Fibroblast of lung (primary cell): ENCODE data around the gene CFAP58.

Experiments
- CTCF ChIP-seq, 2 donors: IDR thresholded peaks in 1 of 2; conservative IDR thresholded peaks in 1 of 2; 1 replicate in 1 of 2; 2 replicates in 1 of 2; pipeline ENCODE4 v1.5.1; 2011 to 2012; ENCODE audit warnings: low read length in 2 of 2, control low read depth in 1 of 2, inconsistent platforms in 1 of 2, low read depth in 1 of 2, mild to moderate bottlenecking in 1 of 2
- EZH2 ChIP-seq: IDR thresholded peaks from 2 replicates; pipeline ENCODE4 v1.5.1; 2012; ENCODE audit warnings: low read length, control low read depth, mild to moderate bottlenecking; ENCODE audit errors: missing control alignments

GRCh38 chr10:104427989-104428388 is 74.4 kb downstream of the CFAP58 start:
- TF ChIP-seq CTCF (conservative IDR thresholded peaks at IDR 0.05 in 1 of 2, IDR thresholded peaks at IDR 0.05 in 1 of 2; ENCODE audit: low read depth in 1 of 2, low read length in 2 of 2): no peak
- TF ChIP-seq EZH2: no peak
